Activated CD4-positive, alpha-beta T cell treated with anti-CD3 and anti-CD28 coated beads, Interleukin-10, Interleukin-2, amounts not matched to agents 100 ng/mL and 50 ng/mL, durations not matched to agents 16 hours and 8 hours (primary cell): ENCODE data around the gene OR10G7.
A peak's percentile ranks its signal among the peaks of the same experiment; 100 is the strongest.

ENCODE experiments used
- DNase-seq: peaks from one replicate; pipeline ENCODE4 v3.0.0-alpha.2; 2020

OR10G7 gene

DNA sequence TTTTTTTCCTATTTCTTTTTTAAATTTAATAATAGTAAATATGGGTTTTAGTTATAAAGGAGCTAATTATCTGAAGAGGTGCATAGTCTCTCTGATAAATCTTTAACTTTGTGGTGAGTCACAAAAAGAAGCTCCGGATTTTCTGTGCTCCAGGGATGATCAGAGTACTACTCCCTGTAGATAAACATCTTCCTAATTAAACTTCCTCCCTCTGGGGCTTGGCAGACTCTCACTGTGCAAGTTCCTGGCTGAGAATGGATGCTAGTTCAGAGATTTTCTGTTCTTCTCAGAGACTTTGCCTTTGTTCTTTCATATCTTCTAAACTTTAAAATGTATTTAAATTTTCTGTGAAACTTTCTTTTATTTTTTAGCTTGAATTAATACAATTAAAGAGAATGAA is at the start of gene OR10G7:
Gene OR10G7 (minus strand): TSS at position 72 of the 400 bp plus-strand sequence. CDS start 2,324 bp downstream, outside the sequence.
- no peak for DNase-seq

DNA sequence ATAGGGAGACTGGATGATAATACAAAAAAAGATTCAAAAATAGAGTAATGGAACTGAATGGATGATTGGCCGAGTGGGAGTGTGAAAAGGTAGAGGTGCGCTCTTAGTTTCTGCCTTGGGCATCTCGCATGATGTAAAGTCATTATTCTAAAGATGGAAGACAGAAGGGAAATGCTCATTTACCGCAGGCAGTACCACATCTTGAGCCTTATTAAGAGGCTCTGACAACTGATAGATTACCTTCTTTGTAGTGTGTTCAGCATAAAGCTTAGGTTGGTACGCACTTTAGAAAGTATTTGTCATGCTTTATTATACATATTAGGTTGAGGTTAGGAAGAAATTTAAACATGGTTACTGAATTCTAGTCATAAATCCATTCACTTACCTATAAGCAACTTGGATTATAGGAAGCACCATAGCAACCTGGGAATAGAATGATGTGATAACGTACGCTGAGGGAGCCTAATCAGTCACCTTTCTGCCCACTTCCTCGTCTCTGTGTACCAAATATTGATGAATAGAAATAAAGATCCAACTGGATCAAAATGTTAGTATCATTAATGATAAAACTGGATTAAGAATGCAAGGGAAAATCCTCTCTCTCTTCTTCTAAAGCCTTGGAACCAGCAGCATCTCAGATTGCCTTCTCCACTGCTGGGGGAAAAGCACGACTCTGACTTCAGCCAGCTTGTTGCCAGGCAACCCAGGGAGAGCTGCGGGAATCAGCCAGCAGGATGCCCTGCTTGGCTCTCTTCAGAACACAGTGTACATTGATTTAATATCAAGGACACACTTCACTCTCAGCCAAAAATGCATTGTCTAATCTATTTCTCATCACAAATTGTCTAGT is 45.1 kb upstream of the OR10G7 start:
- DNase-seq: no peak

GRCh38 chr11:124085583-124085982 is 44.5 kb upstream of the OR10G7 start:
- no peak for DNase-seq

- no peak for DNase-seq
Measured at GRCh38 chr11:124082371-124082770, 41.2 kb upstream of the OR10G7 start.

GRCh38 chr11:124081483-124081882 is 40.4 kb upstream of the OR10G7 start:
- DNase-seq: no peak

DNA sequence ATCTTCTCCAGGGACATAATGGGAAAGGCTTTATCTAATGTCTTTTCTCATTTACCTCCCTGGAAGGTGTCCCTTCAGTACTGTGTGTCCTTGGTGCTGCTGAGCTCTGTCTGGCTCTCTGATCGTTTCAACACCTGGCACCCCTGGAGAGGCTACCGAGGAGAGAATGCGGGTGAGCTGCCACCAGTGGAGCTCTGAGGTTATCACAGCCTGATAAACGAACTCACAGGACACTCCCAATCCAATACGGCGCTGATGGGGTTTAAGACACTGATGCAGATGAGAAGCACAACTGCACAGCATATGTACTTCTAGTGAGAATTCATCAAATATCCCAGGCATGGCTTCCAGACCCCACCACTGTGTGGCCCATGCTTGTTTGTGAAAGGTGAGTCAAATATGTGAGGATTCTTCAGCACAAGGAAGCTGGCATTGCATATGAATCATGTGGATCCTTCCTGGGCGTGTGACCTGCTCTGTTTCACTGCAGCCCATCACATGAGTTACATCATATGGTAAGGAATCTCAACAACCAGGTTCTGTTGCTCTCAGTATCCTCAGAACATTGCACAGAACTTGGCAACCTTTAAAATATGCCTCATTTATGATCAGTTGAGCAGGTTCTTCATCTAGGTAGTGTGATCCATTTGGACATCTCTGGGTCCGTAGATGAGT is 39.3 kb upstream of the OR10G7 start:
- DNase-seq: no peak

- no peak for DNase-seq
Measured at GRCh38 chr11:124079631-124080326, 38.7 kb upstream of the OR10G7 start.

GRCh38 chr11:124078591-124078990 is 37.5 kb upstream of the OR10G7 start:
- DNase-seq: no peak

- DNase-seq: no peak
Measured at GRCh38 chr11:124077266-124077665, 36.1 kb upstream of the OR10G7 start.

GRCh38 chr11:124075841-124076651 is 34.9 kb upstream of the OR10G7 start:
- peak; percentile 9 for DNase-seq

GRCh38 chr11:124075492-124075840 is 34.3 kb upstream of the OR10G7 start:
- DNase-seq: no peak

GRCh38 chr11:124074554-124074953 is 33.4 kb upstream of the OR10G7 start:
- no peak for DNase-seq

DNA sequence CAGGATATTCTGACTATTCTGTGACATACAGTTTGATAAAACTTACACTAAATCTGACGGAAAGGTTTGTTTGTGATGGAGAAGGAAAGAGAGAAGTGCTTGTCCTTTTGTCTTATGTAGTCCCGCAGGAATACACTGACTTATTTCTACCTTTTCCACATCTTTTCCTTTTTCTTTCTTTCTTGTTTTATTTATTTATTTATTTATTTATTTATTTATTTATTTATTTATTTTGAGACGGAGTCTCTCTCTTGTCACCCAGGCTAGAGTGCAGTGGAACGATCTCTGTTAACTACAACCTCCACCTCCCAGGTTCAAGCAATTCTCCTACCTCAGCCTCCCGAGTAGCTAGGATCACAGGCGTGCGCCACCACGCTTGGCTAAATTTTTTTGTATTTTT is 31.0 kb upstream of the OR10G7 start:
- no peak for DNase-seq

GRCh38 chr11:124071623-124071948 is 30.5 kb upstream of the OR10G7 start:
- no peak for DNase-seq

GRCh38 chr11:124070915-124071622 is 29.9 kb upstream of the OR10G7 start:
- peak; percentile 76 for DNase-seq

GRCh38 chr11:124069429-124070401 is 28.6 kb upstream of the OR10G7 start:
- DNase-seq: peak; percentile 75

- DNase-seq: no peak
Measured at GRCh38 chr11:124068601-124069110, 27.5 kb upstream of the OR10G7 start.

GRCh38 chr11:124052966-124053365 is 11.8 kb upstream of the OR10G7 start:
- DNase-seq: no peak

DNA sequence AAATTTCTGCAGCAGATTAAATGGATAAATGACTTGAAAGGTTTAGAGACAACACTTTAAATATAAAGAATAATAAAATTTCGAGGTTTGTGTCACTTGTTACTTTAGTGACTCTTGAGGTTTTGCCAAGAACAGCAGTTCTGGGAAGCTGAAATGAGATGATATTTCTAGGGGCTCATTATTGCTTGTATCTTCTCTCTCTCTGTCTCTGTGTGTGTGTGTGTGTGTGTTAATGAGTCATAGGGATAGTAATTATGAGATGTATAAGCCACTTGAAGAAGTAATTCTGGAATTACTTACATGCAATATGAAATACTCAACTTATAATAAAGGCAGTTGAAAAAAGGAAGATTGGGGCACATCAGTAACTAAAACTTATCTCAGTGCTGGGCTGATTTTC is 9.6 kb upstream of the OR10G7 start:
- DNase-seq: peak; percentile 65

GRCh38 chr11:124043420-124043819 is 2.3 kb upstream of the OR10G7 start:
- no peak for DNase-seq

DNA sequence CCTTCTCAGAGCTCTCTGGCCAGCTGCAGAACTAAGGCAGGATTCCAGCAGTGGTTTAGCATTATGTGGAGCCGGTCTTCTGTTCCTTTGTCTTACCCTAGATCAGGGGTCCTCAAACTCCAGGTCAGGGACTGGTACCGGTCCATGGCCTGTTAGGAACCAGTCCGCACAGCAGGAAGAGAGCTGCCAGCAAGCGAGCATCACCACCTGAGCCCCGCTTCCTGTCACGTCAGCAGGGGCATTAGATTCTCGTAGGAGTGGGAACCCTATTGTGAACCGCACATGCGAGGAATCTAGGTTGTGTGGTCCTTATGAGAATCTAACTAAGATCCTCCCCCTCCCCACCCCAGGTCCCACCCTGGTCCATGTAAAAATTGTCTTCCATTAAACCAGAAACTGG is 1.6 kb downstream of the OR10G7 start:
- DNase-seq: no peak
